NK-92 (cell line): ENCODE measurements around the gene KEAP1.

Experiments
- DNase-seq: peaks from one replicate; lab custom pipeline; 2025; ENCODE audit not compliant: unreplicated experiment; lab: John Stamatoyannopoulos, UW

Gene KEAP1

DNA sequence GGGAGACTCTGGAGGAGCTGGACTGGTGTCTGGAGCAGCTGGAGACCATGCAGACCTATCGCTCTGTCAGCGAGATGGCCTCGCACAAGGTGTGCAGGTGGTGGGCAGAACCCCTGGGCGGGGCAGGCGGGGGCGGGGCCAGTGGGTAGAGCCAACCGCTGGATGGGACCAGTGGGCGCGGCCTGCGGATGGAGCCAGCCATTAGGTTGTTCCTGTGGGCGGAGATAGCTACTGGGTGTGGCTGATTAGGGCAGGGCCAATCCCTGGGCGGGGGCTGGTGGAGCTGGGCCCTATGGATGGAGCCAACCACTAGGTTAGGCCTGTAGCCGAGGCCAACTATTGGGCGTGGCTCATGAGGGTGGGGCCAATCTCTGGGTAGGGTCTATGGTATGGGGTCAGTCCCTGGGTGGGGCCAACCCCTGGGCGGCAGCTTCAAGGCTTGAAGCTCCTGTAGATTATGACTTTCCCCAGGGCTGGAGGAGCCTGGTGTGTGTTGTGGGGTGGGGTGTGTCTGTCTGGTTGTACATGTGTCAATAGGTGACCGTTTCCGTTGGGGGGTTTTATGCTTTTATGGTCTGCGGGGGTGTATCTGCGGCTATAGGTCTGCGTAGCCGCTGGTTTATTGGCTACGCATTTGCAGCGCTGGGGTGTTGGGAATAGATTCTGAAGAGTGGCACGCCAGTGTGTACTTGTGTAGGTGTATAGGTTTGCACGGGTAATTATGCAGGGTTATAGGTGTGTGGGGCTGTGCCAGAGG lies 52.1 kb downstream of the KEAP1 start:
- no peak for DNase-seq

DNA sequence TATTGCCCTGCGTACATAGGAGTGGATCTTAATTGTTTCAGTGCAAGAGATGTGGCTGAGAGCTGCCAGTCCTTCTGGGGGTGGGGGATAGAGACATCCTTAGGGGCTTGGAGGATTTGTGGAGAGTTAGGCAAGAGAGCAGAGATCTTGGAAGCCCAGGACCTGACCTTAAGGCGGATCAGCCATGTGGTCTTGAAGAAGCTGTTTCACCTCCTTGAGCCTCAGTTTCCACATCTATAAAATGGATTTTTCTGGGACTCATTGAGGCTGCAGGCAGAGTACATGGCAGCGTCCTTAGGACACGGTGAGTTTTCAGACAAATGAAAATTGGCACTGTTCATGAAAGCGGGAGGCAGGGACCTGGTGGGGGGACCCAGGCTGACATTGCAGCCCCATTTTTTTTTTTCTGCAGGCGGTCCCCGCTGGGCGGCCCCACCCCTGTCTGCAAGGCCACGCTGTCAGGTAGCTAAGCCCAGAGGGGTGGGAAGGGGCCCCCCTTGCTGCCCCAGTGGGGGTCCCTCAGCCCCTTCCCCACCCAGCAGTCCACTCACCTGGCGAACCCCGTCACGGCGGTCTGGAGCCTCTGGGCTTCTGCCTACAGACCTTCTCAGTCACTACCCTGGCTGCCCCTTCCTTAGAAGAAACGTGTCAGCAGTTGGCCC lies 52.8 kb downstream of the KEAP1 start:
- no peak for DNase-seq

DNA sequence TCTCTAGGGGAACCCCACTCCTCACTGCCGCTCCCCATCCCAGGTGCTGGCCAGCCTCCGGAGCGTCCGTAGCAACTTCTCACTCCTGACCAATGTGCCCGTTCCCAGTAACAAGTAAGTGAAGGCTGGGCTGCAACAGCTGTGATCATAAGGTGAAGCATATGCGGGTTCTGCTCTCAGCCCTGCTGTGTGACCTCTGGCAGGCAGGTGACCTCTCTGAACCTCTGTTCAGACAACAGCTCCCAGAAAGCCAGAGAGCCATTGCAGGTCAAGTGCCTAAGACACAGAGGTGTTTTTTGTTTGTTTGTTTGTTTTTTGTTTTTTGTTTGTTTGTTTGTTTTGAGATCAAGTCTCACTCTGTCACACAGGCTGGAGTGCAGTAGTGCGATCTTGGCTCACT lies 54.1 kb downstream of the KEAP1 start:
- DNase-seq: no peak

DNA sequence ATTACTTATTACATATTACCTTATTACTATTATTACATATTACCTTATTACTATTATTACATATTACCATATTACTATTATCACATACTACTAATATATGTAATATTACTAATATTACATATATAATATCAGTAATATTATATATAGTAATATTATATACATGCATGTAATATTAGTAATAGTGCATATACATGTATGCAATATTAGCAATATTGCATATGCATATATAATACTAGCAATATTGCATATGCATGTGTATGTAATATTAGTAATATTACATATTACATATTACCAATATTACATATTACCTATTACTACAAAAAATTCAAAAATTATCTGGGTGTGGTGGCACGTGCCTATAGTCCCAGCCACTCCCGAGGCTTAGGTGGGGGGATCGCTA lies 60.5 kb downstream of the KEAP1 start:
- no peak for DNase-seq

DNA sequence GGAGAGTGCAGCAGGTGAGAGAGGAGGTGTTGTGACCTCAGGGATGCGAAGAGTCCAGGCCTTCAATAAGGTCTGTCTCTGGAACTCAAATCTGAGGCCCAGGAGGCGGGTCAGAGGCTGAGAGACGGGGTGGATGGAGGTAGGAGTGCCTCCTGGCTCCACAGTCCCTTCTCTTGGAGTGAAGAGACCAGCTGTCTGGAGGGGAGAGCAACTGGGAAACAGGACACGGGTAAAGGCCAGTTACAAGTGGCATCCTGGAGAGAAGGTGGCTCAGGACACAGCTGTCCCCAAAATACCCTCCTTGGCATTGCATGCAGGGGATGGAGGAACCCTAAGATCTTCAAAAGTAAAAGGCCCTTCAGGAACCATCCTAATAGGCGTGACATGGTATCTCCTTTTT lies 63.6 kb downstream of the KEAP1 start:
- DNase-seq: no peak
